HepG2 (cell line): ENCODE data around the gene KANSL1L. TPM values are rescaled to one million over a fixed set of nuclear protein-coding genes. Genes with fewer than 3 reads are reported as not detected.

Source experiments
- FIP1L1 ChIP-seq: fragments of 200-400 bp; formaldehyde crosslinking; IDR thresholded peaks from 2 replicates; pipeline ENCODE4 v1.6.1; 2018; ENCODE audit warnings: low read depth, mild to moderate bottlenecking, low read length, moderate library complexity, borderline replicate concordance; ENCODE audit not compliant: insufficient read depth
- HBP1 ChIP-seq: IDR thresholded peaks from 2 replicates; pipeline ENCODE4 v1.6.1; 2016; ENCODE audit warnings: low read depth, control low read depth
- KMT2B ChIP-seq: IDR thresholded peaks from 2 replicates; pipeline ENCODE4 v1.6.1; 2016; ENCODE audit warnings: missing genetic modification reagents, missing compliant biosample characterization
- MIER3 ChIP-seq: IDR thresholded peaks from 2 replicates; pipeline ENCODE4 v1.6.1; 2016; ENCODE audit warnings: missing compliant biosample characterization, borderline replicate concordance
- MXD3 ChIP-seq: IDR thresholded peaks from 2 replicates; pipeline ENCODE4 v1.6.1; 2016; ENCODE audit warnings: mild to moderate bottlenecking, missing biosample characterization, missing genetic modification reagents
- PHB2 ChIP-seq: fragments of 450-650 bp; IDR thresholded peaks from 2 replicates; pipeline ENCODE4 v1.6.1; 2018; ENCODE audit not compliant: partially characterized antibody
- ZBTB42 ChIP-seq: sonication (generic); formaldehyde crosslinking; IDR thresholded peaks from 2 replicates; pipeline ENCODE4 v1.5.0; 2020; ENCODE audit warnings: mild to moderate bottlenecking, missing genetic modification reagents
- ZNF280B ChIP-seq: sonication (generic); formaldehyde crosslinking; IDR thresholded peaks from 2 replicates; pipeline ENCODE4 v1.5.0; 2020; ENCODE audit warnings: missing genetic modification reagents, mild to moderate bottlenecking, borderline replicate concordance
- ZNF280D ChIP-seq: sonication (generic); formaldehyde crosslinking; IDR thresholded peaks from 2 replicates; pipeline ENCODE4 v1.5.1; 2020; ENCODE audit warnings: mild to moderate bottlenecking, missing genetic modification reagents
- ZNF333 ChIP-seq: sonication (generic); formaldehyde crosslinking; IDR thresholded peaks from 2 replicates; pipeline ENCODE4 v1.4.0; 2020; ENCODE audit warnings: mild to moderate bottlenecking, missing genetic modification reagents, borderline replicate concordance
- ZNF614 ChIP-seq: IDR thresholded peaks from 2 replicates; pipeline ENCODE4 v1.6.1; 2018; ENCODE audit warnings: missing biosample characterization, missing genetic modification reagents, inconsistent platforms, borderline replicate concordance
- ZNF615 ChIP-seq: sonication (generic); formaldehyde crosslinking; IDR thresholded peaks from 2 replicates; pipeline ENCODE4 v1.5.0; 2020; ENCODE audit warnings: mild to moderate bottlenecking, missing genetic modification reagents, borderline replicate concordance
- ZNF710 ChIP-seq: sonication (generic); formaldehyde crosslinking; IDR thresholded peaks from 2 replicates; pipeline ENCODE4 v1.5.0; 2020; ENCODE audit warnings: mild to moderate bottlenecking, missing genetic modification reagents, borderline replicate concordance
- ZNF770 ChIP-seq: sonication (generic); formaldehyde crosslinking; IDR thresholded peaks from 2 replicates; pipeline ENCODE4 v1.5.0; 2020; ENCODE audit warnings: mild to moderate bottlenecking, missing genetic modification reagents
- ZNF773 ChIP-seq: sonication (generic); formaldehyde crosslinking; IDR thresholded peaks from 2 replicates; pipeline ENCODE4 v1.4.0; 2020; ENCODE audit warnings: missing genetic modification reagents, borderline replicate concordance
- polyA plus RNA-seq, 8 experiments: library from polyadenylated mRNA; depleted of rRNA in 3 of 8; stranded (reverse) in 7 of 8; unstranded in 1 of 8; fragments of >200 nt; fragmentation: Illumina TruSeq in 4 of 8; extraction: Trizol in 4 of 8; gene quantifications; 2 replicates each; pipeline versions ENCODE4 v1.2.1 to v1.2.3, GENCODE V29; 2011 to 2016; ENCODE audit warnings: low read depth in 4 of 8, missing spikeins in 1 of 8, mixed read lengths in 1 of 8; ENCODE audit not compliant: insufficient read depth in 1 of 8
- total RNA-seq, 5 experiments: library from RNA; depleted of rRNA; stranded (reverse); fragments of >200 nt; fragmentation: Illumina TruSeq; extraction: Trizol; gene quantifications; 2 replicates each; pipeline ENCODE4 v1.2.3, GENCODE V29; 2016; ENCODE audit warnings: low read depth in 1 of 5

Gene KANSL1L
- total and polyA plus RNA-seq, 2 of the 13 experiments (the other 11 are each of a cell fraction or from before 2014, with no cell fraction given): 5.4 to 10.3 TPM

GRCh38 chr2:210171309-210172218, at the start of gene KANSL1L (continued):
- TF ChIP-seq MXD3 (CRISPR knock-in tag): 0 out of 2 replicates have a peak, but pooled peaks have one; percentile 21
- peak; percentile 61; the same call in 1 of the 2 replicates for TF ChIP-seq ZNF615 (CRISPR knock-in tag)
- no peak for TF ChIP-seq ZNF333
- peak; percentile 68; the same call in 1 of the 2 replicates for TF ChIP-seq ZNF614 (CRISPR knock-in tag)
- TF ChIP-seq HBP1 (CRISPR knock-in tag): no peak; the same call in 1 of the 2 replicates
- peak; percentile 61; the same call in 1 of the 2 replicates for TF ChIP-seq KMT2B (CRISPR knock-in tag)
- no peak for TF ChIP-seq ZNF710 (CRISPR knock-in tag)
- no peak for TF ChIP-seq ZNF280D (CRISPR knock-in tag)
- peak; percentile 28; the same call in 1 of the 2 replicates for TF ChIP-seq ZNF770
- peak; percentile 88; the same call in 1 of the 2 replicates for TF ChIP-seq ZNF773 (CRISPR knock-in tag)
- no peak for TF ChIP-seq FIP1L1
- TF ChIP-seq ZNF280B (CRISPR knock-in tag): no peak
- TF ChIP-seq PHB2: no peak
- peak; percentile 62; the same call in 1 of the 2 replicates for TF ChIP-seq MIER3 (CRISPR knock-in tag)
- peak; percentile 64; the same call in 1 of the 2 replicates for TF ChIP-seq ZBTB42 (CRISPR knock-in tag)
